ENCODE results near the gene CREB3.

DNA sequence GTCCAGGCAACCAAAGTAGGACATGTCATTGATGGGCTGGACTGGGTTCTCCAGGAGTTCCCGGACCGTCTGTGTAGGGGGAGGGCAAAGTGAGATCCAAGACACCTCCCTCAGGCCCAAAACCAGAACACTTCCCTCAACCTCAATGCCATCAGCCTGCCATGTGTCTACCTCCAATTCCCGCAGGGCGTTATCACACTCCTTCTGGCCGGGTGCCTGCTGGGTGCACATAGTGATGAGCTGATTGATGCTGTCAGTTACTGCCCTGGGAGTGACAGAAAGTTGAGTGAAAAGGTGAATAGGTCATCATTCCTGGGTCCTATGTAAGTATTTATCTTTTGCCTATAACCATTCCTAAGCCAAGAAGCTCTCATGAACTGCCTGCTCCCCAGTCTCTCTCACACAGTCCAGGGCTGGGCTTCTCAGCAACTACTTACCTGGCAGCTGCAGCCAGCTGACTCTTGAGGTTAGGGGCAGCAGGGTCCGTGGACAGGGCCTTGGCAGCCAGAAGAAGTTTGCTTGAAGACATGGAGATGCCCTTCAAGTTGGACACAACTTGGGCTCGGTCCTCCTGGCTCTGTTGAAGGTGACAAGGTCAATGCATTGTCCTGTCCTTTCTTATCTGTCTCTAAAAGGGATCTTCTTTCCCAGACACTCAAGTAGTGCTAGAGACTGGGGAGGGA lies 21.5 kb upstream of the CREB3 start:
- TF ChIP-seq, protein P1, sequence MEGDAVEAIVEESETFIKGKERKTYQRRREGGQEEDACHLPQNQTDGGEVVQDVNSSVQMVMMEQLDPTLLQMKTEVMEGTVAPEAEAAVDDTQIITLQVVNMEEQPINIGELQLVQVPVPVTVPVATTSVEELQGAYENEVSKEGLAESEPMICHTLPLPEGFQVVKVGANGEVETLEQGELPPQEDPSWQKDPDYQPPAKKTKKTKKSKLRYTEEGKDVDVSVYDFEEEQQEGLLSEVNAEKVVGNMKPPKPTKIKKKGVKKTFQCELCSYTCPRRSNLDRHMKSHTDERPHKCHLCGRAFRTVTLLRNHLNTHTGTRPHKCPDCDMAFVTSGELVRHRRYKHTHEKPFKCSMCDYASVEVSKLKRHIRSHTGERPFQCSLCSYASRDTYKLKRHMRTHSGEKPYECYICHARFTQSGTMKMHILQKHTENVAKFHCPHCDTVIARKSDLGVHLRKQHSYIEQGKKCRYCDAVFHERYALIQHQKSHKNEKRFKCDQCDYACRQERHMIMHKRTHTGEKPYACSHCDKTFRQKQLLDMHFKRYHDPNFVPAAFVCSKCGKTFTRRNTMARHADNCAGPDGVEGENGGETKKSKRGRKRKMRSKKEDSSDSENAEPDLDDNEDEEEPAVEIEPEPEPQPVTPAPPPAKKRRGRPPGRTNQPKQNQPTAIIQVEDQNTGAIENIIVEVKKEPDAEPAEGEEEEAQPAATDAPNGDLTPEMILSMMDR (conservative IDR thresholded peaks at IDR 0.05; ENCODE audit: low read depth, low read length): no peak
- no peak for TF ChIP-seq EZH2phosphoT487 (IDR thresholded peaks at IDR 0.05; ENCODE audit: borderline replicate concordance, low read length)
